Hepatocyte (in vitro differentiated cells): Measurements from ENCODE around the gene GALE. TPM values are rescaled to one million over a fixed set of nuclear protein-coding genes. Genes with fewer than 3 reads are reported as not detected.
"Not testable (repeated sequence)": the region's sequence is repeated elsewhere in the genome, so short reads cannot be mapped to it uniquely, and the experiment has no call there.

Experiments used
- DNase-seq: peaks from one replicate; pipeline ENCODE4 v3.0.0-alpha.2; 2016; ENCODE audit warnings: low spot score
- H2AFZ ChIP-seq: fragments of 200-600 bp; sonication (generic); 2 replicates; pipeline ENCODE4 v1.6.0; 2016; ENCODE audit warnings: antibody characterized with exemption, mild to moderate bottlenecking
- H3K27ac ChIP-seq: fragments of 200-600 bp; sonication (generic); 2 replicates; pipeline ENCODE4 v1.5.1; 2016; ENCODE audit warnings: mild to moderate bottlenecking
- H3K27me3 ChIP-seq: fragments of 200-600 bp; sonication (generic); 2 replicates; pipeline ENCODE4 v1.6.1; 2016
- H3K36me3 ChIP-seq: fragments of 200-600 bp; sonication (generic); replicated peaks from 2 replicates; pipeline ENCODE4 v1.5.1; 2016; ENCODE audit warnings: low read depth; ENCODE audit not compliant: insufficient read depth
- H3K4me1 ChIP-seq: fragments of 200-600 bp; sonication (generic); 2 replicates; pipeline ENCODE4 v1.5.1; 2016; ENCODE audit warnings: mild to moderate bottlenecking, moderate library complexity; ENCODE audit not compliant: insufficient read depth
- H3K4me2 ChIP-seq: fragments of 200-600 bp; sonication (generic); 2 replicates; pipeline ENCODE4 v1.6.0; 2016
- H3K4me3 ChIP-seq: fragments of 200-600 bp; sonication (generic); 2 replicates; pipeline ENCODE4 v1.5.1; 2016; ENCODE audit warnings: mild to moderate bottlenecking
- H3K79me2 ChIP-seq: fragments of 200-600 bp; sonication (generic); 2 replicates; pipeline ENCODE4 v1.6.0; 2017; ENCODE audit warnings: mild to moderate bottlenecking
- H3K9me2 ChIP-seq: fragments of 200-600 bp; sonication (generic); replicated peaks from 2 replicates; pipeline ENCODE4 v1.6.0; 2017; ENCODE audit warnings: mild to moderate bottlenecking; ENCODE audit not compliant: insufficient read depth
- H3K9me3 ChIP-seq: fragments of 200-600 bp; sonication (generic); 2 replicates; pipeline ENCODE4 v1.5.1; 2016; ENCODE audit warnings: low read depth, mild to moderate bottlenecking
- H4K20me1 ChIP-seq: fragments of 200-600 bp; sonication (generic); 2 replicates; pipeline ENCODE4 v1.6.0; 2016; ENCODE audit warnings: mild to moderate bottlenecking; ENCODE audit not compliant: insufficient read depth, poor library complexity, severe bottlenecking
- CTCF ChIP-seq: fragments of 200-600 bp; sonication (generic); IDR thresholded peaks from 2 replicates; pipeline ENCODE4 v1.5.1; 2016; ENCODE audit warnings: antibody characterized with exemption, mild to moderate bottlenecking; ENCODE audit not compliant: poor library complexity
- EZH2 ChIP-seq: fragments of 200-600 bp; sonication (generic); IDR thresholded peaks from 2 replicates; pipeline ENCODE4 v1.6.1; 2016; ENCODE audit warnings: antibody characterized with exemption, mild to moderate bottlenecking, borderline replicate concordance
- EZH2phosphoT487 ChIP-seq: fragments of 200-600 bp; sonication (generic); IDR thresholded peaks from one replicate; pipeline ENCODE4 v1.6.1; 2018; ENCODE audit warnings: antibody characterized with exemption, mild to moderate bottlenecking, low read depth, moderate library complexity; ENCODE audit not compliant: unreplicated experiment, severe bottlenecking
- WGBS: methylation state at CpG from one replicate; pipeline ENCODE4 v1.1.6; 2016; ENCODE audit warnings: low lambda C conversion rate; ENCODE audit errors: missing lambda C conversion rate; 5-methylcytosine and 5-hydroxymethylcytosine counted together
- polyA plus RNA-seq: library from polyadenylated mRNA; unstranded; fragments of >200 nt; fragmentation: Nextera tagmentation; extraction: Ambion mirVana; gene quantifications from 2 replicates; pipeline ENCODE4 v1.2.1, GENCODE V29; 2016
- total RNA-seq: library from RNA; depleted of rRNA; stranded (reverse); fragments of >200 nt; gene quantifications from 2 replicates; pipeline ENCODE4 v1.2.3, GENCODE V29; 2014

GALE gene
- total and polyA plus RNA-seq, 2 experiments from 2014 or later, result 89.9 to 114 TPM

- Histone ChIP-seq H4K20me1 (no peaks in the 10 kb centered on the region), H3K36me3 (no peaks in the 10 kb centered on the region), H3K9me2 (no peaks in the 10 kb centered on the region), H3K27me3 (no peaks in the 10 kb centered on the region), H2AFZ (no peak overlapping the region), H3K27ac (no peak overlapping the region), H3K9me3 (no peaks in the 10 kb centered on the region), H3K79me2 (peaks cover 27% of the 10 kb centered on the region), H3K4me2 (no peak overlapping the region), H3K4me1 (peaks cover 18% of the 10 kb centered on the region), H3K4me3 (no peak overlapping the region)
- 82% methylated on average over 17 of the region's 17 CpGs for whole genome bisulfite sequencing
- DNase-seq, result no peak
- TF ChIP-seq EZH2 (no peak), EZH2phosphoT487 (no peak), CTCF (no peak)
Measured at GRCh38 chr1:23796466-23797271, 3.9 kb downstream of the GALE start.

GRCh38 chr1:23795676-23796465, 4.7 kb downstream of the GALE start:
- H3K36me3 ChIP-seq, result no peaks in the 10 kb centered on the region
- H3K9me3 ChIP-seq, result no peaks in the 10 kb centered on the region
- no peak overlapping the region for H2AFZ ChIP-seq
- DNase-seq, result no peak
- peaks cover 33% of the 10 kb centered on the region for H3K79me2 ChIP-seq
- H3K27me3 ChIP-seq, result no peaks in the 10 kb centered on the region
- peaks cover 14% of the 10 kb centered on the region for H3K4me1 ChIP-seq
- no peaks in the 10 kb centered on the region for H3K9me2 ChIP-seq
- H3K4me3 ChIP-seq, result no peak overlapping the region
- H4K20me1 ChIP-seq, result no peaks in the 10 kb centered on the region
- WGBS, result 93% methylated on average over 11 of the region's 16 CpGs
- no peak for TF ChIP-seq EZH2phosphoT487
- TF ChIP-seq CTCF, result no peak
- no peak for TF ChIP-seq EZH2
- no peak overlapping the region for H3K27ac ChIP-seq
- H3K4me2 ChIP-seq, result no peak overlapping the region

DNA sequence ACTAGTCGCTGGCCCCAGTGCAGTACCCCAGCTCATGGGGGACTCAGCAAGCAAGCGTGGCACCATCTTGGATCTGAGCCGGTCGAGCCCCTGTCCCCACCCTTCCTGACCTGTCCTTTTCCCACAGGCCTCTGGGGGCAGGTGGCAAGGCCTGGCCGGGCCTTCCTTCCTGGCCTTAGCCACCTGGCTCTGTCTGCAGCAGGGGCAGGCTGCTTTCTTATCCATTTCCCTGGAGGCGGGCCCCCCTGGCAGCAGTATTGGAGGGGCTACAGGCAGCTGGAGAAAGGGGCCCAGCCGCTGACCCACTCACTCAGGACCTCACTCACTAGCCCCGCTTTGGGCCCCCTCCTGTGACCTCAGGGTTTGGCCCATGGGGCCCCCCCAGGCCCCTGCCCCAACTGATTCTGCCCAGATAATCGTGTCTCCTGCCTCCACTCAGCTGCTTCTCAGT, 5.8 kb downstream of the GALE start:
- not testable (repeated sequence) for H4K20me1 ChIP-seq, H3K27ac ChIP-seq, H3K4me3 ChIP-seq, H3K9me2 ChIP-seq, DNase-seq, H3K9me3 ChIP-seq, H2AFZ ChIP-seq, H3K4me2 ChIP-seq, H3K27me3 ChIP-seq, H3K36me3 ChIP-seq
- WGBS, result 95% methylated on average over 7 of the region's 9 CpGs
- peaks cover 33% of the 10 kb centered on the region for H3K79me2 ChIP-seq
- peaks cover 19% of the 10 kb centered on the region for H3K4me1 ChIP-seq
